T-helper 2 cell treated with Interferon-gamma antibody and Interleukin-4, amounts not matched to agents 5 μg/mL and 100 μg/mL, for 36 hours (primary cell): ENCODE results near the gene AFDN.

Experiments
- DNase-seq: peaks from one replicate; pipeline ENCODE4 v3.0.0; 2021; ENCODE audit warnings: low spot score
- H3K27ac Mint-ChIP-seq: one replicate; pipeline ENCODE4 v1.8.0; 2021; ENCODE audit warnings: mild to moderate bottlenecking, mixed read lengths
- H3K27me3 Mint-ChIP-seq: one replicate; pipeline ENCODE4 v1.8.0; 2021; ENCODE audit warnings: low read depth, mixed read lengths
- H3K36me3 Mint-ChIP-seq: one replicate; pipeline ENCODE4 v1.8.0; 2021; ENCODE audit warnings: low read depth, mixed read lengths
- H3K4me1 Mint-ChIP-seq: one replicate; pipeline ENCODE4 v1.8.0; 2021; ENCODE audit warnings: low read depth, mixed read lengths
- H3K4me3 Mint-ChIP-seq: one replicate; pipeline ENCODE4 v1.8.0; 2022; ENCODE audit warnings: mild to moderate bottlenecking, moderate library complexity, mixed read lengths
- H3K9me3 Mint-ChIP-seq: one replicate; pipeline ENCODE4 v1.8.0; 2021; ENCODE audit warnings: mixed read lengths

Gene AFDN

GRCh38 chr6:167791091-167791779 is 35.5 kb upstream of the AFDN start:
- Mint-ChIP-seq H3K9me3 (no peaks in the 10 kb centered on the region), H3K27ac (no peak overlapping the region), H3K4me1 (no peaks in the 10 kb centered on the region), H3K27me3 (peaks cover 43% of the 10 kb centered on the region), H3K36me3 (no peaks in the 10 kb centered on the region), H3K4me3 (no peak overlapping the region)
- no peak for DNase-seq

GRCh38 chr6:167791780-167792478 is 34.8 kb upstream of the AFDN start:
- no peaks in the 10 kb centered on the region for H3K9me3 Mint-ChIP-seq
- H3K36me3 Mint-ChIP-seq = no peaks in the 10 kb centered on the region
- H3K4me1 Mint-ChIP-seq = no peaks in the 10 kb centered on the region
- H3K27ac Mint-ChIP-seq = no peak overlapping the region
- no peak for DNase-seq
- H3K4me3 Mint-ChIP-seq = no peak overlapping the region
- H3K27me3 Mint-ChIP-seq = peaks cover 47% of the 10 kb centered on the region

- Mint-ChIP-seq H3K27me3 (peaks cover 55% of the 10 kb centered on the region), H3K27ac (no peak overlapping the region)
Measured at GRCh38 chr6:167793421-167793820, 33.3 kb upstream of the AFDN start.

GRCh38 chr6:167794161-167795157 is 32.3 kb upstream of the AFDN start:
- DNase-seq = no peak
- Mint-ChIP-seq H3K36me3 (no peaks in the 10 kb centered on the region), H3K27me3 (peaks cover 59% of the 10 kb centered on the region), H3K27ac (no peak overlapping the region), H3K9me3 (no peaks in the 10 kb centered on the region), H3K4me3 (no peak overlapping the region), H3K4me1 (no peaks in the 10 kb centered on the region)

More at GRCh38 chr6:167793421-167793820, 33.3 kb upstream of the AFDN start:
- no peaks in the 10 kb centered on the region for H3K9me3 Mint-ChIP-seq
- no peaks in the 10 kb centered on the region for H3K36me3 Mint-ChIP-seq
- H3K4me3 Mint-ChIP-seq = no peak overlapping the region
- DNase-seq = no peak
- H3K4me1 Mint-ChIP-seq = no peaks in the 10 kb centered on the region

GRCh38 chr6:167795321-167795811 is 31.3 kb upstream of the AFDN start:
- Mint-ChIP-seq H3K36me3 (no peaks in the 10 kb centered on the region), H3K4me1 (no peaks in the 10 kb centered on the region), H3K4me3 (no peak overlapping the region), H3K9me3 (no peaks in the 10 kb centered on the region), H3K27ac (no peak overlapping the region), H3K27me3 (peaks cover 64% of the 10 kb centered on the region)
- DNase-seq = no peak

GRCh38 chr6:167795874-167796191 is 30.9 kb upstream of the AFDN start:
- no peak overlapping the region for H3K27ac Mint-ChIP-seq
- no peak overlapping the region for H3K4me3 Mint-ChIP-seq
- no peaks in the 10 kb centered on the region for H3K4me1 Mint-ChIP-seq
- H3K36me3 Mint-ChIP-seq = no peaks in the 10 kb centered on the region
- DNase-seq = no peak
- peaks cover 61% of the 10 kb centered on the region for H3K27me3 Mint-ChIP-seq
- H3K9me3 Mint-ChIP-seq = no peaks in the 10 kb centered on the region

- H3K4me3 Mint-ChIP-seq = no peak overlapping the region
Measured at GRCh38 chr6:167796192-167796981, 30.3 kb upstream of the AFDN start.

GRCh38 chr6:167797011-167797471 is 29.7 kb upstream of the AFDN start:
- Mint-ChIP-seq H3K9me3 (no peaks in the 10 kb centered on the region), H3K27ac (no peak overlapping the region), H3K4me3 (no peak overlapping the region), H3K4me1 (no peaks in the 10 kb centered on the region), H3K36me3 (no peaks in the 10 kb centered on the region), H3K27me3 (peaks cover 69% of the 10 kb centered on the region)
- no peak for DNase-seq

More at GRCh38 chr6:167796192-167796981, 30.3 kb upstream of the AFDN start:
- no peaks in the 10 kb centered on the region for H3K4me1 Mint-ChIP-seq
- H3K27ac Mint-ChIP-seq = no peak overlapping the region
- DNase-seq = no peak
- H3K36me3 Mint-ChIP-seq = no peaks in the 10 kb centered on the region
- no peaks in the 10 kb centered on the region for H3K9me3 Mint-ChIP-seq
- H3K27me3 Mint-ChIP-seq = peaks cover 65% of the 10 kb centered on the region

- Mint-ChIP-seq H3K27me3 (peaks cover 66% of the 10 kb centered on the region), H3K27ac (no peak overlapping the region), H3K4me3 (no peak overlapping the region), H3K4me1 (no peaks in the 10 kb centered on the region), H3K9me3 (no peaks in the 10 kb centered on the region), H3K36me3 (no peaks in the 10 kb centered on the region)
- DNase-seq = no peak
Measured at GRCh38 chr6:167797476-167798265, 29.0 kb upstream of the AFDN start.

GRCh38 chr6:167798453-167798852 is 28.3 kb upstream of the AFDN start:
- H3K27ac Mint-ChIP-seq = no peak overlapping the region
- no peaks in the 10 kb centered on the region for H3K36me3 Mint-ChIP-seq
- no peak for DNase-seq
- no peaks in the 10 kb centered on the region for H3K4me1 Mint-ChIP-seq
- peaks cover 59% of the 10 kb centered on the region for H3K27me3 Mint-ChIP-seq
- H3K9me3 Mint-ChIP-seq = no peaks in the 10 kb centered on the region
- no peak overlapping the region for H3K4me3 Mint-ChIP-seq

- no peaks in the 10 kb centered on the region for H3K36me3 Mint-ChIP-seq
- H3K9me3 Mint-ChIP-seq = no peaks in the 10 kb centered on the region
- H3K4me1 Mint-ChIP-seq = no peaks in the 10 kb centered on the region
- H3K27me3 Mint-ChIP-seq = peaks cover 51% of the 10 kb centered on the region
- H3K4me3 Mint-ChIP-seq = no peak overlapping the region
- no peak overlapping the region for H3K27ac Mint-ChIP-seq
- DNase-seq = no peak
Measured at GRCh38 chr6:167799033-167799821, 27.5 kb upstream of the AFDN start.

- H3K27me3 Mint-ChIP-seq = peaks cover 41% of the 10 kb centered on the region
- DNase-seq = no peak
- H3K36me3 Mint-ChIP-seq = no peaks in the 10 kb centered on the region
- H3K27ac Mint-ChIP-seq = no peak overlapping the region
- no peaks in the 10 kb centered on the region for H3K4me1 Mint-ChIP-seq
- H3K4me3 Mint-ChIP-seq = no peak overlapping the region
- no peaks in the 10 kb centered on the region for H3K9me3 Mint-ChIP-seq
Measured at GRCh38 chr6:167800549-167800948, 26.2 kb upstream of the AFDN start.
